Caco-2 (cell line): ENCODE results near the gene IGSF8. TPM values are rescaled to one million over a fixed set of nuclear protein-coding genes. Genes with fewer than 3 reads are reported as not detected.

Experiments
- BruUV-seq: library from RNA; stranded (reverse); fragments of 400-500 nt; replicated peaks from 2 replicates; lab custom pipeline; 2021; lab: Mats Ljungman, UMichigan
- CTCF ChIA-PET: fragments of 300-600 bp; sonication (Branson Sonifier 250); formaldehyde crosslinking; loops from one replicate; lab custom pipeline; 2022; ENCODE audit warnings: antibody characterized with exemption; lab: Charles Lee
- POLR2A ChIA-PET: fragments of 300-600 bp; sonication (Branson Sonifier 250); formaldehyde crosslinking; loops from one replicate; lab custom pipeline; 2022; ENCODE audit warnings: antibody characterized with exemption; lab: Charles Lee
- DNase-seq, 2 experiments: peaks; one replicate each; pipeline versions ENCODE4 v3.0.0 to v3.0.0-alpha.2; 2020 to 2022
- H3K27me3 ChIP-seq: replicated peaks from 2 replicates; pipeline ENCODE4 v1.6.0; 2011; ENCODE audit warnings: low read length; ENCODE audit not compliant: control insufficient read depth, insufficient read depth
- H3K36me3 ChIP-seq: 2 replicates; pipeline ENCODE4 v1.5.1; 2011; ENCODE audit warnings: low read length; ENCODE audit not compliant: control insufficient read depth, insufficient read depth
- H3K4me1 ChIP-seq: fragments of 250-450 bp; sonication (Bioruptor Pico); 2 replicates; pipeline ENCODE4 v1.5.1; 2020; ENCODE audit warnings: mild to moderate bottlenecking
- H3K4me3 ChIP-seq: 2 replicates; pipeline ENCODE4 v1.5.1; 2011; ENCODE audit warnings: low read depth, mild to moderate bottlenecking, control low read depth, low read length
- H3K9me3 ChIP-seq: fragments of 250-450 bp; sonication (Bioruptor Pico); 2 replicates; pipeline ENCODE4 v1.5.1; 2020; ENCODE audit warnings: mild to moderate bottlenecking, moderate library complexity
- H3K27ac Mint-ChIP-seq: one replicate; pipeline ENCODE4 v1.8.0; 2022; ENCODE audit warnings: mixed read lengths; ENCODE audit not compliant: unreplicated experiment
- H3K27me3 Mint-ChIP-seq: one replicate; pipeline ENCODE4 v1.8.0; 2022; ENCODE audit warnings: mixed read lengths; ENCODE audit not compliant: insufficient read depth, unreplicated experiment
- H3K36me3 Mint-ChIP-seq: one replicate; pipeline ENCODE4 v1.8.0; 2022; ENCODE audit warnings: mild to moderate bottlenecking, mixed read lengths; ENCODE audit not compliant: insufficient read depth, unreplicated experiment
- H3K4me1 Mint-ChIP-seq: one replicate; pipeline ENCODE4 v1.8.0; 2022; ENCODE audit warnings: low read depth, mixed read lengths; ENCODE audit not compliant: unreplicated experiment
- H3K4me3 Mint-ChIP-seq: one replicate; pipeline ENCODE4 v1.8.0; 2022; ENCODE audit warnings: mild to moderate bottlenecking, moderate library complexity, mixed read lengths; ENCODE audit not compliant: unreplicated experiment
- H3K9me3 Mint-ChIP-seq: one replicate; pipeline ENCODE4 v1.8.0; 2022; ENCODE audit warnings: mixed read lengths; ENCODE audit not compliant: unreplicated experiment
- CTCF ChIP-seq, 2 experiments: fragments of 200-600 bp in 1 of 2; IDR thresholded peaks; 1 replicate in 1 of 2; 2 replicates in 1 of 2; pipeline versions ENCODE4 v1.5.1 to v1.8.0; 2011 to 2022; ENCODE audit warnings: antibody characterized with exemption in 1 of 2, control low read depth in 1 of 2, inconsistent platforms in 1 of 2, low read depth in 1 of 2, low read length in 1 of 2, mild to moderate bottlenecking in 1 of 2, moderate library complexity in 1 of 2; ENCODE audit not compliant: insufficient read depth in 1 of 2, severe bottlenecking in 1 of 2, unreplicated experiment in 1 of 2
- intact Hi-C: fragments of 100-400 bp; cut with micrococcal nuclease; formaldehyde crosslinking; loops from one replicate; pipeline ENCODE4 v1.10.0; 2022; ENCODE audit not compliant: unreplicated experiment
- total RNA-seq: library from RNA; stranded (reverse); gene quantifications from 2 replicates; pipeline ENCODE4 v1.2.3, GENCODE V29; 2022

Gene IGSF8
- total RNA-seq, 1 experiment from 2014 or later = 15.4 TPM

GRCh38 chr1:160117300-160117699 is 18.9 kb upstream of the IGSF8 start:
- Histone ChIP-seq H3K36me3 (no peaks in the 10 kb centered on the region), H3K4me3 (no peak overlapping the region), H3K27me3 (no peaks in the 10 kb centered on the region), H3K4me1 (peaks cover 4% of the 10 kb centered on the region; the same call in 1 of the 2 replicates), H3K9me3 (no peaks in the 10 kb centered on the region)
- no peaks in the 10 kb centered on the region for H3K36me3 Mint-ChIP-seq
- POLR2A ChIA-PET = no interaction called here
- BruUV-seq = no TSS peak
- no peak overlapping the region for H3K4me3 Mint-ChIP-seq
- no peak for TF ChIP-seq CTCF (IDR thresholded peaks at IDR 0.05; ENCODE audit: insufficient read depth in 1 of 2, low read depth in 1 of 2, low read length in 1 of 2, severe bottlenecking in 1 of 2, unreplicated experiment in 1 of 2)
- H3K4me1 Mint-ChIP-seq = no peaks in the 10 kb centered on the region
- intact Hi-C loops = no loop called here
- DNase-seq = no peak
- no peaks in the 10 kb centered on the region for H3K27me3 Mint-ChIP-seq
- no peaks in the 10 kb centered on the region for H3K9me3 Mint-ChIP-seq
- no peak overlapping the region for H3K27ac Mint-ChIP-seq
- CTCF ChIA-PET = no interaction called here

GRCh38 chr1:160116283-160117147 is 18.1 kb upstream of the IGSF8 start:
- no peak overlapping the region for H3K4me3 Mint-ChIP-seq
- Histone ChIP-seq H3K4me1 (peaks cover 4% of the 10 kb centered on the region; the same call in 1 of the 2 replicates), H3K36me3 (no peaks in the 10 kb centered on the region), H3K27me3 (no peaks in the 10 kb centered on the region), H3K4me3 (no peak overlapping the region), H3K9me3 (no peaks in the 10 kb centered on the region)
- no peak for DNase-seq
- ChIA-PET POLR2A (no interaction called here), CTCF (no interaction called here)
- no peak for TF ChIP-seq CTCF (IDR thresholded peaks at IDR 0.05; ENCODE audit: insufficient read depth in 1 of 2, low read depth in 1 of 2, low read length in 1 of 2, severe bottlenecking in 1 of 2, unreplicated experiment in 1 of 2)
- no peaks in the 10 kb centered on the region for H3K4me1 Mint-ChIP-seq
- intact Hi-C loops = no loop called here
- H3K27me3 Mint-ChIP-seq = no peaks in the 10 kb centered on the region
- no TSS peak for BruUV-seq
- no peak overlapping the region for H3K27ac Mint-ChIP-seq
- no peaks in the 10 kb centered on the region for H3K9me3 Mint-ChIP-seq
- no peaks in the 10 kb centered on the region for H3K36me3 Mint-ChIP-seq

GRCh38 chr1:160115545-160116282 is 17.3 kb upstream of the IGSF8 start, which contains the start of gene ATP1A2:
Gene ATP1A2, plus strand, starts transcription at chr1:160115759. Its CDS starts 103 bp downstream, at chr1:160115862.
- no peaks in the 10 kb centered on the region for H3K36me3 Mint-ChIP-seq
- no peaks in the 10 kb centered on the region for H3K9me3 ChIP-seq
- H3K27ac Mint-ChIP-seq = no peak within 1 kb of the TSS
- H3K4me1 Mint-ChIP-seq = no peaks in the 10 kb centered on the region
- no peaks in the 10 kb centered on the region for H3K27me3 Mint-ChIP-seq
- H3K27me3 ChIP-seq = no peaks in the 10 kb centered on the region
- H3K4me3 Mint-ChIP-seq = no peak within 1 kb of the TSS
- BruUV-seq = no TSS peak
- POLR2A ChIA-PET = no interaction called here
- CTCF ChIA-PET = no interaction called here
- no peak for DNase-seq
- H3K9me3 Mint-ChIP-seq = no peaks in the 10 kb centered on the region
- intact Hi-C loops = no loop called here
- H3K4me3 ChIP-seq = no peak within 1 kb of the TSS
- peaks cover 4% of the 10 kb centered on the region; the same call in 1 of the 2 replicates for H3K4me1 ChIP-seq
- no peak for TF ChIP-seq CTCF (IDR thresholded peaks at IDR 0.05; ENCODE audit: insufficient read depth in 1 of 2, low read depth in 1 of 2, low read length in 1 of 2, severe bottlenecking in 1 of 2, unreplicated experiment in 1 of 2)
- no peaks in the 10 kb centered on the region for H3K36me3 ChIP-seq
